ENCODE results near the gene GPR39.
"Not testable (repeated sequence)": the region's sequence is repeated elsewhere in the genome, so short reads cannot be mapped to it uniquely, and the experiment has no call there.

The GPR39 gene

GRCh38 chr2:132416723-132417395, at the start of gene GPR39:
TSS of gene GPR39 (plus strand) at chr2:132416805.
- DNase-seq = no peak

- DNase-seq = no peak
These were observed 48.4 kb upstream of the GPR39 start for GRCh38 chr2:132368191-132368590.

GRCh38 chr2:132372276-132372675, 44.3 kb upstream of the GPR39 start:
- DNase-seq = peak in 1 of 2 donors; percentile 14

- no peak for DNase-seq
These were observed 43.0 kb upstream of the GPR39 start for GRCh38 chr2:132373391-132374135.

- DNase-seq = no peak
These were observed 42.5 kb upstream of the GPR39 start for GRCh38 chr2:132374151-132374550.

- DNase-seq = no peak
These were observed 42.1 kb upstream of the GPR39 start for GRCh38 chr2:132374551-132374950.

- DNase-seq = no peak
These were observed 41.6 kb upstream of the GPR39 start for GRCh38 chr2:132374961-132375360.

- DNase-seq = no peak
These were observed 35.2 kb upstream of the GPR39 start for GRCh38 chr2:132381376-132381775.

- DNase-seq = no peak
These were observed 32.6 kb upstream of the GPR39 start for GRCh38 chr2:132383956-132384355.

GRCh38 chr2:132384491-132385151, 32.0 kb upstream of the GPR39 start:
- peak; percentile 24 to 36 for DNase-seq

GRCh38 chr2:132387126-132387525, 29.5 kb upstream of the GPR39 start:
- no peak for DNase-seq

GRCh38 chr2:132390076-132390475, 26.5 kb upstream of the GPR39 start:
- DNase-seq = no peak

- no peak for DNase-seq
These were observed 25.2 kb upstream of the GPR39 start for GRCh38 chr2:132391378-132391777.

- no peak for DNase-seq
These were observed 24.4 kb upstream of the GPR39 start for GRCh38 chr2:132392221-132392620.

GRCh38 chr2:132392879-132393278, 23.7 kb upstream of the GPR39 start:
- no peak for DNase-seq

- DNase-seq = not testable (repeated sequence)
These were observed 19.6 kb upstream of the GPR39 start for GRCh38 chr2:132397042-132397441.

- no peak for DNase-seq
These were observed 16.3 kb upstream of the GPR39 start for GRCh38 chr2:132400169-132400900.

GRCh38 chr2:132400901-132401240, 15.7 kb upstream of the GPR39 start:
- no peak for DNase-seq

GRCh38 chr2:132401326-132401725, 15.3 kb upstream of the GPR39 start:
- DNase-seq = no peak

GRCh38 chr2:132403146-132403545, 13.5 kb upstream of the GPR39 start:
- no peak for DNase-seq

GRCh38 chr2:132404056-132404455, 12.5 kb upstream of the GPR39 start:
- no peak for DNase-seq

GRCh38 chr2:132407784-132408183, 8.8 kb upstream of the GPR39 start:
- DNase-seq = no peak

GRCh38 chr2:132412021-132412420, 4.6 kb upstream of the GPR39 start:
- DNase-seq = no peak
